GM18526 (cell line): ENCODE data around the gene TSBP1.

Source experiments
- POLR2A ChIP-seq: IDR thresholded peaks from 3 replicates; pipeline ENCODE4 v1.6.1; 2011; ENCODE audit not compliant: insufficient read length; ENCODE audit errors: extremely low read depth

The TSBP1 gene

GRCh38 chr6:32244270-32244669, 127.4 kb downstream of the TSBP1 start:
- no peak for TF ChIP-seq POLR2A
